HEK293 (cell line): Measurements from ENCODE around the gene RAB13.

Source experiments
- CTCF ChIA-PET: fragments of 350-600 bp; formaldehyde crosslinking; extraction: SDS; loops from one replicate; lab custom pipeline; 2021; ENCODE audit warnings: antibody characterized with exemption; lab: Yijun Ruan, JAX
- POLR2A ChIA-PET: fragments of 300-600 bp; formaldehyde crosslinking; extraction: SDS; loops from one replicate; lab custom pipeline; 2020; ENCODE audit warnings: antibody characterized with exemption, inconsistent platforms; lab: Yijun Ruan, JAX
- H3K27ac ChIP-seq: fragments of 200-500 bp; sonication (Bioruptor generic); 2 replicates; pipeline ENCODE4 v1.5.1; 2014; ENCODE audit warnings: low read depth, low read length, control low read depth, inconsistent platforms; ENCODE audit errors: extremely low read depth
- H3K36me3 ChIP-seq, 2 experiments: fragments of 200-500 bp in 1 of 2; sonication (Bioruptor generic) in 1 of 2; 1 replicate in 1 of 2; 2 replicates in 1 of 2; pipeline ENCODE4 v1.5.1; 2014 to 2017; ENCODE audit warnings: inconsistent platforms in 2 of 2, low read length in 2 of 2; ENCODE audit not compliant: control insufficient read depth in 2 of 2, insufficient read depth in 1 of 2
- H3K4me1 ChIP-seq: fragments of 200-500 bp; sonication (Bioruptor generic); 2 replicates; pipeline ENCODE4 v1.5.1; 2014; ENCODE audit warnings: mild to moderate bottlenecking, low read length, inconsistent platforms; ENCODE audit not compliant: control insufficient read depth, insufficient read depth
- H3K4me3 ChIP-seq: 2 replicates; pipeline ENCODE4 v1.5.1; 2011; ENCODE audit warnings: low read depth, mild to moderate bottlenecking, control low read depth, low read length, moderate library complexity
- H3K9me3 ChIP-seq: fragments of 200-500 bp; sonication (Bioruptor generic); 2 replicates; pipeline ENCODE4 v1.5.1; 2014; ENCODE audit warnings: low read depth, low read length, inconsistent platforms; ENCODE audit not compliant: control insufficient read depth, insufficient read depth
- CTCF ChIP-seq: fragments of 450-650 bp; formaldehyde crosslinking; IDR thresholded peaks from 2 replicates; pipeline ENCODE4 v1.5.1; 2016; ENCODE audit warnings: missing biosample characterization, missing genetic modification characterization
- EGR2 ChIP-seq: fragments of 450-650 bp; formaldehyde crosslinking; IDR thresholded peaks from 2 replicates; pipeline ENCODE4 v1.5.1; 2016; ENCODE audit warnings: low read depth, missing biosample characterization, missing genetic modification characterization
- HOXC10 ChIP-seq: sonication (generic); formaldehyde crosslinking; IDR thresholded peaks from 2 replicates; pipeline ENCODE4 v1.8.1; 2023; ENCODE audit warnings: mild to moderate bottlenecking, missing genetic modification reagents
- PATZ1 ChIP-seq: fragments of 450-650 bp; formaldehyde crosslinking; IDR thresholded peaks from 2 replicates; pipeline ENCODE4 v1.5.1; 2016; ENCODE audit warnings: missing biosample characterization, missing genetic modification characterization
- WT1 ChIP-seq: fragments of 450-650 bp; formaldehyde crosslinking; IDR thresholded peaks from 2 replicates; pipeline ENCODE4 v1.5.1; 2016; ENCODE audit warnings: missing biosample characterization, missing genetic modification characterization
- ZBTB6 ChIP-seq: fragments of 450-650 bp; formaldehyde crosslinking; IDR thresholded peaks from 2 replicates; pipeline ENCODE4 v1.5.1; 2017; ENCODE audit warnings: missing biosample characterization, missing genetic modification characterization
- ZNF132 ChIP-seq: fragments of 450-650 bp; formaldehyde crosslinking; IDR thresholded peaks from 2 replicates; pipeline ENCODE4 v1.5.1; 2017; ENCODE audit warnings: missing biosample characterization, missing genetic modification characterization, borderline replicate concordance
- ZNF2 ChIP-seq: fragments of 450-650 bp; formaldehyde crosslinking; IDR thresholded peaks from 2 replicates; pipeline ENCODE4 v1.5.1; 2016; ENCODE audit warnings: missing biosample characterization, missing genetic modification characterization
- ZNF37A ChIP-seq: fragments of 450-650 bp; IDR thresholded peaks from 2 replicates; pipeline ENCODE4 v1.5.1; 2018; ENCODE audit warnings: missing biosample characterization, missing genetic modification characterization
- ZNF426 ChIP-seq: fragments of 450-650 bp; formaldehyde crosslinking; IDR thresholded peaks from 2 replicates; pipeline ENCODE4 v1.5.1; 2017; ENCODE audit warnings: missing biosample characterization, missing genetic modification characterization, mild to moderate bottlenecking, inconsistent platforms, moderate library complexity
- ZNF518A ChIP-seq: fragments of 450-650 bp; formaldehyde crosslinking; conservative IDR thresholded peaks from 2 replicates; pipeline ENCODE4 v1.5.1; 2016; ENCODE audit warnings: low read depth, missing biosample characterization, missing genetic modification characterization
- ZNF549 ChIP-seq: fragments of 450-650 bp; IDR thresholded peaks from 2 replicates; pipeline ENCODE4 v1.5.1; 2018; ENCODE audit warnings: missing biosample characterization, missing genetic modification characterization, mild to moderate bottlenecking, inconsistent platforms, moderate library complexity
- ZNF664 ChIP-seq: fragments of 450-650 bp; formaldehyde crosslinking; IDR thresholded peaks from 2 replicates; pipeline ENCODE4 v1.5.1; 2016; ENCODE audit warnings: missing biosample characterization, missing genetic modification characterization

Gene RAB13

GRCh38 chr1:153941826-153942725 lies 44.1 kb downstream of the RAB13 start:
- ChIA-PET POLR2A (interaction anchor here (0.8 to 2.0 kb wide), 3 partner anchors 18 to 61 kb away, joined by 3 to 8 read pairs (median 7); partner anchors contain the start of gene CREB3L4), CTCF (interaction anchor here (0.5 kb wide), 1 partner anchor 217 kb away, joined by 3 read pairs; no protein-coding TSS in a partner anchor)
- TF ChIP-seq ZNF518A (tag by site-specific recombination) (no peak), PATZ1 (tag by site-specific recombination) (no peak), ZNF2 (tag by site-specific recombination) (no peak), EGR2 (tag by site-specific recombination) (no peak), WT1 (tag by site-specific recombination) (no peak), ZNF426 (tag by site-specific recombination) (no peak), ZNF132 (tag by site-specific recombination) (no peak), ZNF664 (no peak), ZNF37A (no peak), CTCF (tag by site-specific recombination) (no peak), ZNF549 (no peak), ZBTB6 (tag by site-specific recombination) (no peak)
- Histone ChIP-seq H3K4me1 (no peaks in the 10 kb centered on the region), H3K27ac (no peak overlapping the region), H3K9me3 (no peaks in the 10 kb centered on the region), H3K4me3 (no peak overlapping the region), H3K36me3 (peaks cover 0 to 64% of the 10 kb centered on the region in 2 experiments; a peak in 1 of 3 replicates)

- no peaks in the 10 kb centered on the region for H3K9me3 ChIP-seq
- no peak overlapping the region for H3K27ac ChIP-seq
- POLR2A ChIA-PET: interaction anchor here (0.6 to 2.0 kb wide), 2 partner anchors 27 to 157 kb away, joined by 3 to 7 read pairs; partner anchors contain the start of gene CREB3L4
- H3K36me3 ChIP-seq: peaks cover 4 to 76% of the 10 kb centered on the region in 2 experiments; a peak in 1 of 3 replicates
- CTCF ChIA-PET: interaction anchor here (0.9 kb wide), 1 partner anchor 11 kb away, joined by 3 read pairs; no protein-coding TSS in a partner anchor
- H3K4me3 ChIP-seq: no peak overlapping the region
- no peak for TF ChIP-seq HOXC10 (CRISPR knock-in tag)
- H3K4me1 ChIP-seq: no peaks in the 10 kb centered on the region
Observed at GRCh38 chr1:153940756-153941155, 45.4 kb downstream of the RAB13 start.
